T follicular helper cell (primary cell): ENCODE measurements around the gene ANKS1A.
"Not testable (repeated sequence)": the region's sequence is repeated elsewhere in the genome, so short reads cannot be mapped to it uniquely, and the experiment has no call there.

Experiments used
- DNase-seq: peaks from one replicate; pipeline ENCODE4 v3.0.0-alpha.2; 2020; ENCODE audit warnings: low read depth

Gene ANKS1A

GRCh38 chr6:35086282-35086632 is 197.2 kb downstream of the ANKS1A start:
- no peak for DNase-seq

- DNase-seq: no peak
These were observed 197.7 kb downstream of the ANKS1A start for GRCh38 chr6:35086636-35087360.

GRCh38 chr6:35087361-35088280 is 198.6 kb downstream of the ANKS1A start:
- DNase-seq: no peak

- DNase-seq: no peak
These were observed 199.5 kb downstream of the ANKS1A start for GRCh38 chr6:35088281-35089215.

- DNase-seq: no peak
These were observed 200.3 kb downstream of the ANKS1A start for GRCh38 chr6:35089216-35089934.

- no peak for DNase-seq
These were observed 201.0 kb downstream of the ANKS1A start for GRCh38 chr6:35089935-35090505.

- DNase-seq: no peak
These were observed 201.7 kb downstream of the ANKS1A start for GRCh38 chr6:35090734-35091133.

- DNase-seq: no peak
These were observed 202.5 kb downstream of the ANKS1A start for GRCh38 chr6:35091346-35092083.

GRCh38 chr6:35092362-35093117 is 203.5 kb downstream of the ANKS1A start:
- no peak for DNase-seq

GRCh38 chr6:35093118-35093445 is 204.0 kb downstream of the ANKS1A start:
- DNase-seq: no peak

GRCh38 chr6:35093783-35094182 is 204.7 kb downstream of the ANKS1A start:
- DNase-seq: no peak

- no peak for DNase-seq
These were observed 205.1 kb downstream of the ANKS1A start for GRCh38 chr6:35094183-35094582.

GRCh38 chr6:35096129-35096862 is 207.2 kb downstream of the ANKS1A start:
- DNase-seq: no peak

- DNase-seq: no peak
These were observed 210.1 kb downstream of the ANKS1A start for GRCh38 chr6:35099116-35099515.

GRCh38 chr6:35105078-35105477 is 216.0 kb downstream of the ANKS1A start:
- DNase-seq: no peak

- not testable (repeated sequence) for DNase-seq
These were observed 217.0 kb downstream of the ANKS1A start for GRCh38 chr6:35106061-35106460.

GRCh38 chr6:35107208-35107607 is 218.2 kb downstream of the ANKS1A start:
- DNase-seq: not testable (repeated sequence)

- not testable (repeated sequence) for DNase-seq
These were observed 218.7 kb downstream of the ANKS1A start for GRCh38 chr6:35107761-35108160.

- no peak for DNase-seq
These were observed 219.3 kb downstream of the ANKS1A start for GRCh38 chr6:35108309-35108885.
